ENCODE results near the gene GSTCD.

DNA sequence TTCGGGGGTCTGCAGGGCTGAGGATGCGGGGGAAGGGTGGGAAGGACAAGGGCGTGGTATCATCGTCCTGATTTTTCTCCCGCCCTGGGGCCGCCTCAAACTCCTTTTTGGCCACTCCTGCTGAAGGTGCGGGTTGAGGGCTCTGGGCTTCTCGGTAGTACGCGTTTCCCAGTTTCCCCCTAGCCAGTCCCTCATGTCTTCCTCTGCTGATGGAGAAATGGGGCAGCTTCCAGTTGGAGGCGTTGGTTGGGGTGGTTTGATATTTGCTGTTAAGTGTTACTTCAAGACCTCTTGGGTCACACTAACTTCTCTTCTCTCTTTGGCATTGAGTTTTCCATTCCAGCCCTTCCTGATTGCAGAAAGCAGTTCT lies 482 bp downstream of the GSTCD start:
- TF ChIP-seq, protein P1, sequence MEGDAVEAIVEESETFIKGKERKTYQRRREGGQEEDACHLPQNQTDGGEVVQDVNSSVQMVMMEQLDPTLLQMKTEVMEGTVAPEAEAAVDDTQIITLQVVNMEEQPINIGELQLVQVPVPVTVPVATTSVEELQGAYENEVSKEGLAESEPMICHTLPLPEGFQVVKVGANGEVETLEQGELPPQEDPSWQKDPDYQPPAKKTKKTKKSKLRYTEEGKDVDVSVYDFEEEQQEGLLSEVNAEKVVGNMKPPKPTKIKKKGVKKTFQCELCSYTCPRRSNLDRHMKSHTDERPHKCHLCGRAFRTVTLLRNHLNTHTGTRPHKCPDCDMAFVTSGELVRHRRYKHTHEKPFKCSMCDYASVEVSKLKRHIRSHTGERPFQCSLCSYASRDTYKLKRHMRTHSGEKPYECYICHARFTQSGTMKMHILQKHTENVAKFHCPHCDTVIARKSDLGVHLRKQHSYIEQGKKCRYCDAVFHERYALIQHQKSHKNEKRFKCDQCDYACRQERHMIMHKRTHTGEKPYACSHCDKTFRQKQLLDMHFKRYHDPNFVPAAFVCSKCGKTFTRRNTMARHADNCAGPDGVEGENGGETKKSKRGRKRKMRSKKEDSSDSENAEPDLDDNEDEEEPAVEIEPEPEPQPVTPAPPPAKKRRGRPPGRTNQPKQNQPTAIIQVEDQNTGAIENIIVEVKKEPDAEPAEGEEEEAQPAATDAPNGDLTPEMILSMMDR (IDR thresholded peaks at IDR 0.05): no peak
- no peak for TF ChIP-seq POLR2A (IDR thresholded peaks at IDR 0.05)
